PFSK-1 (cell line): ENCODE data around the gene MINDY1.

ENCODE experiments used
- POLR2AphosphoS5 ChIP-seq: IDR thresholded peaks from 2 replicates; pipeline ENCODE4 v1.6.1; 2012; ENCODE audit warnings: low read depth, mild to moderate bottlenecking, control low read depth, low read length, moderate library complexity
- TAF1 ChIP-seq: IDR thresholded peaks from 2 replicates; pipeline ENCODE4 v1.6.1; 2012; ENCODE audit warnings: low read length, control low read depth, borderline replicate concordance; ENCODE audit not compliant: insufficient read depth

DNA sequence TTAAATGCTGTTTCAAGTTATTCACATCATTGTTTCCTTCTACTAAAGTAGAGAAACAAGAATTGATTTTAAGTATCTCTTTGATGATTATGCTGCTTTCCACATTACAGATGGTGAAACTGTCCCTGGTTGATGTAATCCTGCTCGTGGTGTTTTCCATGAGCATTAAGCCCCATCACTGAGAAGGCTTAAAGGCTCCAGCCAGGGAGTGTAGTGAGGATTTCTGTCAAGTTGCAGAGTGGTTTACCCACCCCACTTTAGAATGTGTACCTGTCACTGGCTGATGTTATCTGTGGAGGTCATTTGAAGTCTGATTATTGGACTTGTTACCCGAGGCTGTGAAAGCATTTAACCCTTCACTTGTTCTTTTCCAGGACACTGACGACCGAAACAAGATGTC lies 44.9 kb downstream of the MINDY1 start:
- TF ChIP-seq TAF1: no peak
- TF ChIP-seq POLR2AphosphoS5: no peak
